ENCODE measurements around the gene NOX3.

- TF ChIP-seq CTCF (IDR thresholded peaks at IDR 0.05; ENCODE audit: low read depth, low read length, poor library complexity, severe bottlenecking) (no peak), EZH2phosphoT487 (IDR thresholded peaks at IDR 0.05; ENCODE audit: borderline replicate concordance, low read length) (no peak)
These were observed 41.6 kb upstream of the NOX3 start for GRCh38 chr6:155497273-155497672.

Data from DOHH2 (cell line).